GM15510 (cell line): Measurements from ENCODE around the gene HIP1.

Experiments
- POLR2A ChIP-seq: IDR thresholded peaks from 3 replicates; pipeline ENCODE4 v1.6.1; 2011; ENCODE audit warnings: borderline replicate concordance; ENCODE audit not compliant: insufficient read length; ENCODE audit errors: extremely low read depth

The HIP1 gene

DNA sequence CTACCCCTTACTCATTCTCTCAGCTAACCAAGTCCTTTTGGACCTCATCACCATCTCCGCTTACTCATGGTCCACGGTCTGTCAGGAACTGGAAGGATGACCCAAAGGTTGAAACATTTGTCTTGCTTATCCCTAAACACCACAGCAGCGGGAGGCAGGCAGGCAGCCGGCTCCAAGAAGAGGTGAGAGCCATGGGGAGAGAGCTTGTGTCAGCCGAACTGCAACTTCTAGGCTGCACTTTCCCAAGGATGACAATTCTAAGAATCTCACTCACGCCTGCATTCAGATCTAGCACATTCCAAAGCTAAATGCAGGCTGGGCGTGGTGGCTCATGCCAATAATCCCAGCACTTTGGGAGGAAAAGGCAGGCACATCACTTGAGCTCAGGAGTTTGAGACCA, 160.7 kb downstream of the HIP1 start:
- no peak for TF ChIP-seq POLR2A

DNA sequence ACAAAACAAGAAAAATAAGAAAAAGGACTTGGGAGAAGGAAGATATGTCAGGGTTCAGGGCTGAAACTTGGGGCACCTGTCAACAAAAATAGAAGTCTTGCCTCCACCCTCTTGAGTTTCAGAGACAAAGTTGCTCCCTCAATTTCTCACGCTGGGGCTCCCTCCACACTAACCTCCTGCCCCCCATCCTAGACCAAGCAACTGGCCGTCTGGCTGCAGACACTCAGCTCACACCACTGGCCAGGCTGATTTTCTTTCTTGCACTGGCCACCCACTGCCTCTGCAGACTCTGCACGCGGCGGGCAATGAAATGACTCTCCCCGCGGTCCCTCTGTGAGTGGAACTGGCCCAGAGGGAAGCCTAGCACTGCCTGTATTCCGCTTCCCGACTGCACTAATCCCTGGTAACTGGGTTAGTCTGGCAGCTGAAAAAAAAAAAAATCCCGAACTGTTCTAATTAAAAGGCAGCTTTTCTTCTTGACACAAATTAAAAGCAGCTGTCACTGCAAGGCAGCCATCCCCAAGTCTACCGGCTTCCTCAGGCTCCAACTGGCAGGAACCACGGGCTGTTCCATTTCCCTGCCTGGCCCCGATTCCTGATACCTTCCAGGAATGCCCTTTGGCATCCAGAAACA, 163.1 kb downstream of the HIP1 start:
- TF ChIP-seq POLR2A: no peak

- TF ChIP-seq POLR2A: no peak
Measured at GRCh38 chr7:75573477-75574019, 165.2 kb downstream of the HIP1 start.

- TF ChIP-seq POLR2A: no peak
Measured at GRCh38 chr7:75572814-75573213, 165.9 kb downstream of the HIP1 start.

DNA sequence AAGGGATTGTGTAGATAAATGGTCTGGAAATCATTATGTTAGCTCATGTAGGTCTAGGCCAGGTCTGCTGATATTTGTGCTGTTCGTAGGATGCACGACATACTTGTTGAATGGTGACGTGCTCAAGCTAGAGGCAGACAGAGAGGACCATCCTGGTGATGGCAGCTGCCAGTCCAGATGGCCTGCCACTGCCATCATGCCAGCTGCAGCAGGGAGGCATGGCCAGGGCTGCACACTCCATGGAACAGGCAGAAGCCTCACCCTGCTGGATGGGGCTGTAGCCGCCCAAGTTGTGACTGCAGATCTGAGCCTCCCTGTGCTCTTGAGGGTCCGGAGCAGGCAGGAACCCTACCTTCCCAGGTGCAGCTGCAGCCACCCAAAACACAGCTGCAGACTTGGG, 166.3 kb downstream of the HIP1 start:
- no peak for TF ChIP-seq POLR2A

- TF ChIP-seq POLR2A: no peak
Measured at GRCh38 chr7:75571209-75571608, 167.5 kb downstream of the HIP1 start.

DNA sequence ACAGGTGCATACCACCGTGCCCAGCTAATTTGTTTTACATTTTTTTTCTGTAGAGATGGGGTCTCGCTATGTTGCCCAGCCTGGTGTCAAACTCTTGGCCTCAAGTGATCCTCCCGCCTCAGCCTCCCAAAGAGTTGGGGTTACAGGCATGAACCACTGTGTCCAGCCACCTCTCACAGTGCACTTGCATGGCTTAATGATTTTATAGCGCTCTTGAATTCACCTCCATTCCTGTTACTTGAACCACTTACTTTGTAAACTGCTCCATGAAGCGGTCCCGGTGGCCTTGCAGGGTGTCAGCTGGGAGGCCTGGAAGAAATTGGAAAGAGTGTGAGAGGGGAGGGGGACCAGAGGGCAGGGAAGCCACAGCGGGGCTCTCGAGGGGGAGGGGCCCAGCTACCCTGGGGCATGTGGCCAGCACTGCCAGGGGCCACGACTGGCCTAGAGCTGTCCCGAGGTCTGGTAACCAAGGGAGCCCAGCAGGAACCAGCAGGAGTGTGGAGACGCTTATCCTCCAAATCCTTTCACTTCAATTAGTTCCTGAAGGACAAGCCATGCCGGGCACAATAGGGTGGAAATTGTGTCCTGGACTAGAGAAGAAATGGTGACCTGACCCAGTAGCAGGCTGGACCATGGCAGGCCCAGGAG, 170.7 kb downstream of the HIP1 start:
- TF ChIP-seq POLR2A: no peak

- TF ChIP-seq POLR2A: no peak
Measured at GRCh38 chr7:75565132-75565837, 173.5 kb downstream of the HIP1 start.

DNA sequence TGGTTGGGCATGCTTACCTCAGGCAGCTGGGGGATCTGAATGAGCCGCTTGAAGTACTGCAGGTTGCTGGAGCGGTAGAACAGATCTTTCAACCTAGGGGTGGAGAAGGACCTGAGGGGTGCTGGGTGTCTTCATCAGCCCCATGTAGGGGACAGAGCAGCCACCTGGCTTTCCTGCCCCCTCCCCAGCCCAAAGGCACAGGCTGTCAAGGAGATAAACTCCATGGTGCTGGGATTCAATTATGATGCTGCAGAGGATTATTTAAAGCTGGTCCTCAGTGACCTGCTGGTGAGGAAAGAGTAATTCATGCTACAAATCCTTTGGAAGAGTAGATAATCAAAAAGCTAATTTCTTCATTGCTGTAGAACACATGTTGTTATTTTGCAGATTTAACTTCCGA, 175.6 kb downstream of the HIP1 start:
- no peak for TF ChIP-seq POLR2A

GRCh38 chr7:75559976-75560365, 178.8 kb downstream of the HIP1 start:
- no peak for TF ChIP-seq POLR2A

DNA sequence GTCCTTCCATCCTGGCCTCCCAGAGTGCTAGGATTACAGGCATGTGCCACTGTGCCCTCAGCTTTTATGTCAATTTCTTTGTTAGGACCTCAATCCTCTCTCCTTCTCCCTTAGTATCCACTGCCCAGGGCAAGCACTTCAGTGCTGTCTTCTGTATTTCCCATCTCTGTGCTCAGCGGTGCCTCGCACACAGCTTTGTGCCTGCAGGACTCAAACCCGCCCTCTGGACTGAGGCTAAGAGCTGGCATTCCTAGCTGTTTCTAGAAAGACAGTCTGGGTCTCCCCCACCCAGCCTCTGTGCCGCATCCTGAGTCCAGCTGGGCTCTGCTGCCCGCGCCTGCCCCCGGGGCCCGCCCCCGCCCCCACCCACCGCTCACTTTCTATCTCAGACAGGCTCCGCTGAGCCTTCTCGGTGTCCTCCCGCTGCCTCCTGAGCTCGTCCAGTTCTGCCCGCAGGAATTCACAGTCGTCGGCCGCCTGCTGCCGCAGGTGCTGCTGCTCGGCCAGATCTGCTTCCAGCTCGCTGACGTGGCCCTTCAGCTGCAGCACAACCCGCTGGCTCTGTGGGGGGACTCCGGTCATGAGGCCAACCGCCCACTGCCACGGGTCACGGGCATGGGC, 179.3 kb downstream of the HIP1 start:
- TF ChIP-seq POLR2A: no peak

DNA sequence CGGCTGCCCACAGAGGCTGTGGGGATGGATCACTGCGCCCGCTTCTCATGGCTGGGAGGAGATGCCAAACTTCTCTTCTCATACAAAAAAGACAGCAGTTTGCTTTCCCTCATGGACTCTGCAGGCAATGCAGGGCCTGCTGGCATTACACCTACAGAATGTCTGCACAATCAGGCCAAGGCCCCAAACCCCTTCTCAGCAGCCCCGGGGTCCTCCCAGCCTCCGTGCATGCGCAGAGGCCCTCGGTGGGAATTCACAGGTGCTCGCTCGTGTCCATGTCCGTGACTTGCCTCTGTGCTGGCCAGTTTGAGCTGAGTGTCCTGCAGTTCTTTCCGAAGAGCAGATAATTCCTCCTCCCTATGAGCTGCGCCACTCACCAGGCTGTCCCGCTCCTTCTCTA, 183.0 kb downstream of the HIP1 start:
- no peak for TF ChIP-seq POLR2A

DNA sequence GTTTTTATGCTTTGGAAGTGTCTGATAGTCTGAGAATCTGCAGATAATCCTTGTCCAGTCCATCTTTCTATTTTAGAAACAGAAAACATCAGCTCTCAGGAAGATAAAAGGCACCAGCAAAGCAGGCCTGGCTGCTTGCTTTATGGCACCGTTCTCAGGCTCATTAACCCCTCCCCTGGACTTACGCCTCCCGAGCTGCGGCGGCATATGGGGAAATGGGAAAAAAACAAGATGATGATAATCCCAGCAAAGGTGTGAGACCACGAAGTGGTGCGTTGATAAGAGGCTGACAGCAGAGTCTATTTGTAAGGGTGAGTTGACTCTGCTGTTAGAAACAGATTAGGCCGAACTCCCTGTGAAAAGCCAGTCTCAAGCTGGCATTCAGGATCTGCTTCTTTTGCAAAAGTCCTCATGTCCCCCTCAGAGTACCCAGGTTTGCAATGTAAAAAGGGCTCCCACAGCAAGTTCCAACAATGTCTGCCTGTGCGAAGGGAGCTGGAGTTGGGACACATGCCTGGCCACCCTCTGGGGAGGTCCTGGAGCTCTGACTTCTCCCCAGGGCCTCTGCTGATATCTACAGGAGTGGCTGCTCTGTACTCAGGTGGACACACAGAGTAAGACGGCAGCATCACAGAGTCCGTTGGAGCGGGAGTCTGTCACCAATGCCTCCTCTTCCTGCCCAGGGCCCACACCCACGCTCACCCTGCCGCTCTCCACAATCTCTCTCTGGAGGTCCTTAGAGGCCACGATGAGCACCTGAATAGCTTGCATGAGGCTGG, 192.3 kb downstream of the HIP1 start:
- TF ChIP-seq POLR2A: no peak

- TF ChIP-seq POLR2A: no peak
Measured at GRCh38 chr7:75537731-75538130, 201.0 kb downstream of the HIP1 start.
